Thoracic aorta (tissue), 2 donors: Measurements from ENCODE around the gene SLC30A4. TPM values are rescaled to one million over a fixed set of nuclear protein-coding genes. Genes with fewer than 3 reads are reported as not detected.
A peak's percentile ranks its signal among the peaks of the same experiment; 100 is the strongest.

ENCODE experiments used
- ATAC-seq: fragments of 150-250 bp; one replicate; pipeline ENCODE4 v1.8.0; 2017; ENCODE audit warnings: low read depth; ENCODE audit not compliant: insufficient number of reproducible peaks, low FRiP score
- DNase-seq: peaks from one replicate; pipeline ENCODE4 v3.0.0-alpha.2; 2020; ENCODE audit warnings: low spot score
- H3K27ac ChIP-seq, 2 donors: fragments of 200-600 bp; sonication (generic); 1 replicate in 1 of 2; 2 replicates in 1 of 2; pipeline ENCODE4 v1.5.1; 2016; ENCODE audit warnings: mild to moderate bottlenecking in 2 of 2, moderate library complexity in 2 of 2
- H3K27me3 ChIP-seq: fragments of 200-600 bp; sonication (generic); replicated peaks from 2 replicates; pipeline ENCODE4 v1.6.0; 2016; ENCODE audit warnings: mild to moderate bottlenecking; ENCODE audit not compliant: insufficient read depth
- H3K36me3 ChIP-seq: fragments of 200-600 bp; sonication (generic); one replicate; pipeline ENCODE4 v1.5.1; 2016
- H3K4me1 ChIP-seq, 2 donors: fragments of 200-600 bp; sonication (generic); 1 replicate in 1 of 2; 2 replicates in 1 of 2; pipeline versions ENCODE4 v1.5.1 to v1.6.0; 2016; ENCODE audit warnings: low read depth in 2 of 2, mild to moderate bottlenecking in 1 of 2; ENCODE audit not compliant: control insufficient read depth in 1 of 2
- H3K4me3 ChIP-seq: fragments of 200-600 bp; sonication (generic); 2 replicates; pipeline ENCODE4 v1.5.1; 2016; ENCODE audit warnings: mild to moderate bottlenecking
- H3K9me3 ChIP-seq: fragments of 200-600 bp; sonication (generic); 2 replicates; pipeline ENCODE4 v1.5.1; 2016
- total RNA-seq, 2 donors: library from RNA; depleted of rRNA; stranded (reverse); fragments of >200 nt; gene quantifications; one replicate each; pipeline versions ENCODE4 v1.1.0 to v1.2.3, GENCODE V29; 2016
- TF ChIP-seq, protein P1 (sequence below): fragments of 200-600 bp; sonication (generic); IDR thresholded peaks from one replicate; pipeline ENCODE4 v1.5.1; 2019; ENCODE audit warnings: antibody characterized with exemption

The SLC30A4 gene, protein sequence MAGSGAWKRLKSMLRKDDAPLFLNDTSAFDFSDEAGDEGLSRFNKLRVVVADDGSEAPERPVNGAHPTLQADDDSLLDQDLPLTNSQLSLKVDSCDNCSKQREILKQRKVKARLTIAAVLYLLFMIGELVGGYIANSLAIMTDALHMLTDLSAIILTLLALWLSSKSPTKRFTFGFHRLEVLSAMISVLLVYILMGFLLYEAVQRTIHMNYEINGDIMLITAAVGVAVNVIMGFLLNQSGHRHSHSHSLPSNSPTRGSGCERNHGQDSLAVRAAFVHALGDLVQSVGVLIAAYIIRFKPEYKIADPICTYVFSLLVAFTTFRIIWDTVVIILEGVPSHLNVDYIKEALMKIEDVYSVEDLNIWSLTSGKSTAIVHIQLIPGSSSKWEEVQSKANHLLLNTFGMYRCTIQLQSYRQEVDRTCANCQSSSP
- 10 to 100 TPM in 1 of 2 donors, 1 to 10 TPM in 1; 6.5 to 11.1 TPM for total RNA-seq

DNA sequence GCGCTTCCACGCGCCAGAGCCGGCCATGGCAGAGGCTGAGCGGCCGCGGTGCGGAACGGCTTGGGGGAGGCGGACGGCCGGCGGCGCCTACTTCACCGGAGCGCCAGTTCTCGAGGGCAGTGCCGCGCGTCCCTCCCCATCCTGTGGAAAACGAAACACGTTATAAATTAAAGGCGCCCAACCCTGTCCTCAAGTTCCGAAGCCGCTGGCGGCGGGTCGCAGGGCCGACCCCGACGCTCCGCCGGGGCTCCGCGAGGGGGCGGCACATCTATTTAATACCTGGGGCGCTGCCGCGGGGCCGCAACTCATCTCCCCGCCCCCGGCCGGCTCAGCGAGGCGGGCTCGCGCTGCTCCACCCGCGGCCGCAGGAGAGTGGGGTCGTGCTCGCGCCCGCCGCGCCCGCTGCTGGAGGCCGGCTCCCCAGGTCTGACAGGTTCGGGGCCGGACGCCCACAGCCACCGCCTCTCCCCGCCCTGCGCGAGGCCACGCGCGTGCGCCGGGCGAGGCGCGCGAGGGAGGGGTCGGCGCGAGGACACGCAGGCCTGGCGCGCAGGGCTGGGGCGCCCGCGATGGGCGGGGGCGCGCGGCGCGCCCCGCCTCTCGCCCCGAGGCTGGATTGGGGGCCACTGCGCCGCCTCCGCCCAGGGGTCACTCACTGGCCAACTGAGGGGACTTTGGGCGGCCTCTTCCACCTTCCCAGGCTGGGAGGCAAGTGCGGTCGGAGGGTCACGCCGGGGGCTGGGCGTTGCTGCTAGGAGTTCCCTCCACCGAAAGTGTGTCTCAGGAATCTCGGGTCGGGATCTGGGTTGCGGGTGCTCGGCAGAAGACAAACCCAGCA, at the start of gene SLC30A4:
SLC30A4 (minus strand) TSS at position 428 of the 838 bp plus-strand sequence; CDS start at position 27, 401 bp downstream.
- Histone ChIP-seq H3K4me1 (peaks cover 7 to 26% of the 10 kb centered on the region in 2 donors), H3K27ac (peak within 1 kb of the TSS; percentile 66 to 80), H3K27me3 (no peaks in the 10 kb centered on the region), H3K9me3 (no peaks in the 10 kb centered on the region), H3K36me3 (no peaks in the 10 kb centered on the region), H3K4me3 (peak within 1 kb of the TSS; percentile 93)
- DNase-seq (peak; percentile 7), ATAC-seq (peak; percentile 63)
- TF ChIP-seq, protein P1, sequence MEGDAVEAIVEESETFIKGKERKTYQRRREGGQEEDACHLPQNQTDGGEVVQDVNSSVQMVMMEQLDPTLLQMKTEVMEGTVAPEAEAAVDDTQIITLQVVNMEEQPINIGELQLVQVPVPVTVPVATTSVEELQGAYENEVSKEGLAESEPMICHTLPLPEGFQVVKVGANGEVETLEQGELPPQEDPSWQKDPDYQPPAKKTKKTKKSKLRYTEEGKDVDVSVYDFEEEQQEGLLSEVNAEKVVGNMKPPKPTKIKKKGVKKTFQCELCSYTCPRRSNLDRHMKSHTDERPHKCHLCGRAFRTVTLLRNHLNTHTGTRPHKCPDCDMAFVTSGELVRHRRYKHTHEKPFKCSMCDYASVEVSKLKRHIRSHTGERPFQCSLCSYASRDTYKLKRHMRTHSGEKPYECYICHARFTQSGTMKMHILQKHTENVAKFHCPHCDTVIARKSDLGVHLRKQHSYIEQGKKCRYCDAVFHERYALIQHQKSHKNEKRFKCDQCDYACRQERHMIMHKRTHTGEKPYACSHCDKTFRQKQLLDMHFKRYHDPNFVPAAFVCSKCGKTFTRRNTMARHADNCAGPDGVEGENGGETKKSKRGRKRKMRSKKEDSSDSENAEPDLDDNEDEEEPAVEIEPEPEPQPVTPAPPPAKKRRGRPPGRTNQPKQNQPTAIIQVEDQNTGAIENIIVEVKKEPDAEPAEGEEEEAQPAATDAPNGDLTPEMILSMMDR, result peak; percentile 29

DNA sequence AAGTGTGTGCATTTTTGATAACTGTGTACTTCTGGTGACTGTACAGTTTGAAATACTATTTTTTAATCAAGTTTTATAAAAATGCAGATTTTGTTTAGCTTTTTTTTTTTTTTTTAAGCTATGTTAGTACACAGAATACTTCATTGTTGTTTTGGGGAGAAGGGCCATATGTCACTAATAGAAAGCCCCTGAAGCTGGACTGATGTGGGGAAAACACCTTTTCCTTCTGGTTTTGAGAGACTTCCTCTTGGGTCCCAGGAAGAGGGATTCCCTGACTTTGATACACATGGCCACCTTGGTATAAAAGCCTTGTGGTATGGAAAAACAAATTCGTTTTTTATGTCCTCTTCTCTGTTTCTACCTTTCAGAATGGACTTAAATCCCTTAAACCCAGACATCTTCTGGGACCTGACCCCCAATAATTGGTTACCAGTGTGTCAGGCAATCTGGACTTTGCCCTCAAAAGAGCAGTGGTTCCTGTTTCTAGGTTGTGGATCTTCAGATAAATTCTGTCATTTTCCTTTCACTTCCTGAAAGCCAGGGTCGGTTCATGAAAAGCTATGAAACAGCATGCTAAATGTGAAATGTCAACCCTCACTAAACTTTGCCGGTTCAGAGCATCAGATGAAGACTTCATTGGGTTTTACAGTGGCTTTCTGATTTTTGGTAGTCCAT, 33.5 kb upstream of the SLC30A4 start:
- TF ChIP-seq, protein P1, result no peak
- DNase-seq (no peak), ATAC-seq (no peak)
- H3K4me3 ChIP-seq, result no peak overlapping the region
- H3K27ac ChIP-seq, result no peak overlapping the region
- no peaks in the 10 kb centered on the region for H3K9me3 ChIP-seq
- no peaks in the 10 kb centered on the region for H3K4me1 ChIP-seq
- H3K36me3 ChIP-seq, result no peaks in the 10 kb centered on the region
- peaks cover 4% of the 10 kb centered on the region for H3K27me3 ChIP-seq

DNA sequence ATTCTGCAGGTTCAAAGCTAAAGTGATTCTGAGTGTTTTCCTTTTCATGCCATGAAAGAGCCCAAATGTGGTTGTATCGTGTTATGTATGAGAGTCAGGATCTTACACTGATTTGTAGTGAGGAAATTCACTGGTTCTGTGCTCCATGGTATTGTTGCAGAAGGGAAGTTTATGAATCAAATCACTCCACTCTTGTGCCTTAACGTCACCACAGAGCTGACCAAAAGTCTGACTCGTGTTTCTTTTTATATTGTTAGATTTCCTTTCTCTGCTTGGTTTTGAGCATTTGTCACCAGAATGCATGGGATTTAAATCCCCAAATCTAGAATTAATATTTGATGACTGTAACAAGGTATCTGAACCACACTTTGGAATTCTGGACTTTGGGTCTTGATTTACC, 29.1 kb upstream of the SLC30A4 start:
- H3K4me3 ChIP-seq, result no peak overlapping the region
- no peaks in the 10 kb centered on the region for H3K9me3 ChIP-seq
- DNase-seq (no peak), ATAC-seq (no peak)
- TF ChIP-seq, protein P1, result no peak
- H3K4me1 ChIP-seq, result no peaks in the 10 kb centered on the region
- H3K27me3 ChIP-seq, result no peaks in the 10 kb centered on the region
- H3K36me3 ChIP-seq, result no peaks in the 10 kb centered on the region
- no peak overlapping the region for H3K27ac ChIP-seq

DNA sequence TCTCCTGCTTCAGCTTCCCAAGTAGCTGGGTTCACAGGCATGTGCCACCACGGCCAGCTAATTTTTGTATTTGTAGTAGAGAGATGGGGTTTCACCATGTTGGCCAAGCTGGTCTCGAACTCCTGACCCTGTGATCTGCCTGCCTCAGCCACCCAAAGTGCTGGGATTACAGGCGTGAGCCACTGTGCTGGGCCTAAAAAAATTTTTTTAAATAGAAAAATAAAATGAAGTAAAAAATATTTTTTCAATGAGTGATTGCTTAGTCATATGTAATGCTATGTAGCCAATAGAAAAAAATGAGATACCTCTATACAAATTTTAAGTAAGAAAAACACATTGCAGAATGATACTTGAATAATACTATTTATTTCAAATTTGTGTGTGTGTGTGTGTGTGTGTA, 27.9 kb upstream of the SLC30A4 start:
- no peaks in the 10 kb centered on the region for H3K4me1 ChIP-seq
- no peaks in the 10 kb centered on the region for H3K27me3 ChIP-seq
- ATAC-seq, result no peak
- DNase-seq, result no peak
- no peak overlapping the region for H3K4me3 ChIP-seq
- H3K36me3 ChIP-seq, result no peaks in the 10 kb centered on the region
- H3K27ac ChIP-seq, result no peak overlapping the region
- TF ChIP-seq, protein P1, result no peak
- H3K9me3 ChIP-seq, result no peaks in the 10 kb centered on the region
